GM23248 (cell line): ENCODE results near the gene NOTUM. TPM values are rescaled to one million over a fixed set of nuclear protein-coding genes. Genes with fewer than 3 reads are reported as not detected.
"Not testable (repeated sequence)": the region's sequence is repeated elsewhere in the genome, so short reads cannot be mapped to it uniquely, and the experiment has no call there.

Source experiments
- DNase-seq: peaks from one replicate; pipeline ENCODE4 v3.0.0-alpha.2; 2015
- H2AFZ ChIP-seq: fragments of 200-600 bp; sonication (generic); 2 replicates; pipeline ENCODE4 v1.6.1; 2016; ENCODE audit warnings: antibody characterized with exemption
- H3F3A ChIP-seq: fragments of 200-600 bp; sonication (generic); 2 replicates; pipeline ENCODE4 v1.6.1; 2016; ENCODE audit warnings: mild to moderate bottlenecking, antibody characterized with exemption, mixed run types; ENCODE audit not compliant: insufficient read depth
- H3K27ac ChIP-seq: fragments of 200-600 bp; sonication (generic); 2 replicates; pipeline ENCODE4 v1.5.1; 2016; ENCODE audit warnings: mild to moderate bottlenecking
- H3K27me3 ChIP-seq: fragments of 200-600 bp; sonication (generic); replicated peaks from 2 replicates; pipeline ENCODE4 v1.6.1; 2016; ENCODE audit warnings: mild to moderate bottlenecking; ENCODE audit not compliant: insufficient read depth
- H3K36me3 ChIP-seq: fragments of 200-600 bp; sonication (generic); 2 replicates; pipeline ENCODE4 v1.6.1; 2016; ENCODE audit warnings: low read depth, mild to moderate bottlenecking
- H3K4me1 ChIP-seq: fragments of 200-600 bp; sonication (generic); 2 replicates; pipeline ENCODE4 v1.6.1; 2016; ENCODE audit warnings: mild to moderate bottlenecking; ENCODE audit not compliant: insufficient read depth
- H3K4me2 ChIP-seq: fragments of 200-600 bp; sonication (generic); one replicate; pipeline ENCODE4 v1.6.1; 2016; ENCODE audit warnings: mild to moderate bottlenecking; ENCODE audit not compliant: unreplicated experiment
- H3K4me3 ChIP-seq: fragments of 200-600 bp; sonication (generic); 2 replicates; pipeline ENCODE4 v1.5.1; 2016; ENCODE audit warnings: mild to moderate bottlenecking
- H3K79me2 ChIP-seq: fragments of 200-600 bp; sonication (generic); 2 replicates; pipeline ENCODE4 v1.6.1; 2016; ENCODE audit warnings: mild to moderate bottlenecking; ENCODE audit not compliant: insufficient read depth
- H3K9ac ChIP-seq: fragments of 200-600 bp; sonication (generic); 2 replicates; pipeline ENCODE4 v1.6.1; 2016; ENCODE audit warnings: mild to moderate bottlenecking
- H3K9me2 ChIP-seq: fragments of 200-600 bp; sonication (generic); 2 replicates; pipeline ENCODE4 v1.6.1; 2016; ENCODE audit warnings: mixed run types, mild to moderate bottlenecking, moderate library complexity; ENCODE audit not compliant: insufficient read depth
- H3K9me3 ChIP-seq: fragments of 200-600 bp; sonication (generic); one replicate; pipeline ENCODE4 v1.6.1; 2017; ENCODE audit warnings: low read depth
- H4K20me1 ChIP-seq: fragments of 200-600 bp; sonication (generic); 2 replicates; pipeline ENCODE4 v1.6.0; 2016; ENCODE audit not compliant: insufficient read depth
- EZH2 ChIP-seq: fragments of 200-600 bp; sonication (generic); IDR thresholded peaks from 2 replicates; pipeline ENCODE4 v1.6.1; 2018; ENCODE audit warnings: antibody characterized with exemption, mild to moderate bottlenecking; ENCODE audit not compliant: insufficient read depth, poor library complexity, severe bottlenecking
- EZH2phosphoT487 ChIP-seq: fragments of 200-600 bp; sonication (generic); IDR thresholded peaks from 2 replicates; pipeline ENCODE4 v1.6.1; 2018; ENCODE audit warnings: antibody characterized with exemption, moderate library complexity, mild to moderate bottlenecking, low read depth; ENCODE audit not compliant: insufficient read depth
- WGBS, 2 experiments: methylation state at CpG; one replicate each; pipeline ENCODE4 v1.1.6; 2015 to 2017; ENCODE audit warnings: low lambda C conversion rate in 2 of 2, low coverage in 1 of 2; ENCODE audit errors: missing lambda C conversion rate in 2 of 2; 5-methylcytosine and 5-hydroxymethylcytosine counted together
- in situ Hi-C: fragments of 300-500 bp; cut with MboI; formaldehyde crosslinking; loops from 2 replicates; pipeline ENCODE4 v1.15.0; 2020
- polyA plus RNA-seq: library from polyadenylated mRNA; unstranded; fragments of >200 nt; fragmentation: Nextera tagmentation; extraction: Ambion mirVana; gene quantifications from 2 replicates; pipeline ENCODE4 v1.2.1, GENCODE V29; 2016
- total RNA-seq: library from RNA; depleted of rRNA; stranded (reverse); fragments of >200 nt; shearing (Covaris generic); gene quantifications from 2 replicates; pipeline ENCODE4 v1.2.3, GENCODE V29; 2014

NOTUM gene
- total and polyA plus RNA-seq, 2 experiments from 2014 or later = not detected

DNA sequence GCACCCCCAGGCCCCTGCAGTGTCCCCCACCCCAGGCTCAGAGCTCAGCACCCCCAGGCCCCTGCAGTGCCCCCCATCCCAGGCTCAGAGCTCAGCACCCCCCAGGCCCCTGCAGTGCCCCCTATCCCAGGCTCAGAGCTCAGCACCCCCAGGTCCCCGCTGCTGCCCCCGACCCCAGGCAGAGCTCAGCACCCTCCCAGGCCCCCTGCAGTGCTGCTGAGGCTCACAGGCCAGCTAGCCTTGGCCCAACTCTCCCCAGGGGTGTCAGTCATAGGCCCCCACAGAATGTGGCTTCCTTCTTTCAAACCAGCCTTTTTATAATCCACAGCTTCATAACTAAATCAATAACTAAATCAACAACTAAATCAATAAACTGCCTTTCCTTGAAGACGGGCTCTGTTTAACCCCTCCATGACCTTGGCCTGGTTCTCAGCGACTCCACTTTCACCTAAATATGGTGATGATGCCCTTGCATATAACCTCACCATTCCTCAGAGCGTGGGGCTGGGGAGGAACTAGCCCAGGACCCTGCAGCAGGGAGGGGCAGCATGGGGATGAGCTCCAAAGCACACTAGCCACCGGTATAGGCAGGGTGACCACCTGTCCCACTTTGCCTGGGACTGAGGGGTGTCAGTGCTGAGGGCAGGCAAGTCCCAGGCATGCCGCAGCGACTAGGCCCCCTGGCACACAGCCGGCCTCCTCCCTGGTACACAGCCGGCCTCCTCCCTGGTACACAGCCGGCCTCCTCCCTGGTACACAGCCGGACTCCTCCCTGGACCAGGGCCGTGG lies 5.0 kb downstream of the NOTUM start:
- in situ Hi-C loops = no loop called here
- Histone ChIP-seq H3K9me3 (no peaks in the 10 kb centered on the region), H3K9ac (no peak overlapping the region), H3K27ac (no peak overlapping the region), H3K4me2 (no peak overlapping the region), H3K27me3 (peaks cover 20% of the 10 kb centered on the region), H3K36me3 (no peaks in the 10 kb centered on the region), H3K79me2 (no peaks in the 10 kb centered on the region), H3K9me2 (no peaks in the 10 kb centered on the region), H2AFZ (no peak overlapping the region), H3K4me3 (no peak overlapping the region), H3F3A (no peaks in the 10 kb centered on the region), H3K4me1 (no peaks in the 10 kb centered on the region), H4K20me1 (no peaks in the 10 kb centered on the region)
- TF ChIP-seq EZH2phosphoT487 (no peak), EZH2 (no peak)
- no peak for DNase-seq
- 70 to 77% methylated on average over 12 to 13 of the region's 13 CpGs for WGBS, 2 experiments

- H3K79me2 ChIP-seq = no peaks in the 10 kb centered on the region
- no peaks in the 10 kb centered on the region for H3K9me3 ChIP-seq
- H3K4me1 ChIP-seq = no peaks in the 10 kb centered on the region
- H3K27me3 ChIP-seq = peaks cover 15% of the 10 kb centered on the region
- no peak for DNase-seq
- no peaks in the 10 kb centered on the region for H3K9me2 ChIP-seq
- no peak overlapping the region for H3K4me3 ChIP-seq
- in situ Hi-C loops = no loop called here
- H3K36me3 ChIP-seq = no peaks in the 10 kb centered on the region
- no peak overlapping the region for H2AFZ ChIP-seq
- H3F3A ChIP-seq = no peaks in the 10 kb centered on the region
- no peaks in the 10 kb centered on the region for H4K20me1 ChIP-seq
- TF ChIP-seq EZH2 (no peak), EZH2phosphoT487 (no peak)
- 92 to 95% methylated on average over 20 to 26 of the region's 26 CpGs for WGBS, 2 experiments
- no peak overlapping the region for H3K9ac ChIP-seq
- H3K27ac ChIP-seq = no peak overlapping the region
- no peak overlapping the region for H3K4me2 ChIP-seq
Observed at GRCh38 chr17:81955058-81955681, 5.8 kb downstream of the NOTUM start.

DNA sequence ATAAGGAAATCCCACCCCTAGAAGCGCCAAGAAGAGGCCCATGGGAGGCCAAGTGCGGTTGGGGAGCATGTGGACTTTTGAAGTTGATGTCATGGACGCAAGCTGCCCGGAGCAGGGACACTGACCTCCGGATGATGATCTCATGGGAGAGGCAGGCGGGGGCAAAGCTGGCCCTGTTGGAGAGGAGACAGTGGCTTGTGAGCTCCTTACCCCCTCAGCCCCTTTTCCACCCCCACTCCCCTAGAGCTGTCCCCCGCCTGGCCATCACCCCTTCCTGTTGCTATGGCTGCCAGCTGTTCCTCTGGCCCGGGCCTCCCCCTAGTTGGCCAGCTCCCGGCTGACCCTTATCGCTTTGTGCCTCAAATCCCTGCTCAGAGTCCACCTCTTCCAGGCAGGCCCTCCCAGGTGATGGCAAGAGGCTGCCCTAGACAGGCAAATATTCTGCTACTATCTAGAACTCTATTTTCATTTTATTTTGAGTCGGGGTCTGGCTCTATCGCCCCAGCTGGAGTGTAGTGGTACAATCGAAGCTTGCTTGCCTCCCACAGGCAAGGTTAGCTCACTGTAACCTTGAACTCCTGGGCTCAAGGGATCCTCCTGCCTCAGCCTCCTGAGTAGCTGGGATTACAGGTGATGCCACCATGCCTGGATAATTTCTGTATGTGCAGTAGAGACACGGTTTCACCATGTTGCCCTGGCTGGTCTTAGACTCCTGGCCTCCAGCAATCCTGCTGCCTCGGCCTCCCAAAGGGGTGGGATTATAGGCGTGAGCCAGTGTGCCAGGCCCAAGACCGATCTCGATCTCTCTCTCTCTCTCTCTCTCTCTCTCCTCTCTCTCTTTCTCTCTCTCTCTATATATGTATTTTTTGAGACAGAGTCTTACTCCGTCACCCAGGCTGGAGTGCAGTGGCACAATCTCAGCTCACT lies 6.6 kb downstream of the NOTUM start:
- no peaks in the 10 kb centered on the region for H3K4me1 ChIP-seq
- H2AFZ ChIP-seq = no peak overlapping the region
- no peaks in the 10 kb centered on the region for H3K79me2 ChIP-seq
- no peaks in the 10 kb centered on the region for H4K20me1 ChIP-seq
- H3K27ac ChIP-seq = no peak overlapping the region
- no peaks in the 10 kb centered on the region for H3F3A ChIP-seq
- no peaks in the 10 kb centered on the region for H3K9me3 ChIP-seq
- no peak overlapping the region for H3K4me2 ChIP-seq
- TF ChIP-seq EZH2 = no peak
- no peak for TF ChIP-seq EZH2phosphoT487
- in situ Hi-C loops = no loop called here
- H3K4me3 ChIP-seq = no peak overlapping the region
- H3K36me3 ChIP-seq = no peaks in the 10 kb centered on the region
- H3K9ac ChIP-seq = no peak overlapping the region
- WGBS, 2 experiments = 71% methylated on average over 17 to 18 of the region's 19 CpGs
- no peak for DNase-seq
- peaks cover 11% of the 10 kb centered on the region for H3K27me3 ChIP-seq
- no peaks in the 10 kb centered on the region for H3K9me2 ChIP-seq

- H3K4me2 ChIP-seq, H3K36me3 ChIP-seq, H3K27ac ChIP-seq, H3K9ac ChIP-seq, H3K4me1 ChIP-seq, H3F3A ChIP-seq, H3K4me3 ChIP-seq, DNase-seq, H4K20me1 ChIP-seq, in situ Hi-C loops, H3K9me2 ChIP-seq, H2AFZ ChIP-seq, H3K9me3 ChIP-seq, H3K79me2 ChIP-seq, H3K27me3 ChIP-seq: not testable (repeated sequence)
- 83 to 92% methylated on average over 5 of the region's 5 CpGs for WGBS, 2 experiments
Observed at GRCh38 chr17:81953443-81953842, 7.5 kb downstream of the NOTUM start.
